GM18870 (cell line): ENCODE data around the gene MYO7A.

ENCODE experiments used
- ATAC-seq: cut with Tn5 transposase; IDR thresholded peaks from one replicate; pipeline ENCODE4 v1.9.1; 2021; ENCODE audit warnings: moderate library complexity; ENCODE audit not compliant: unreplicated experiment

MYO7A gene

DNA sequence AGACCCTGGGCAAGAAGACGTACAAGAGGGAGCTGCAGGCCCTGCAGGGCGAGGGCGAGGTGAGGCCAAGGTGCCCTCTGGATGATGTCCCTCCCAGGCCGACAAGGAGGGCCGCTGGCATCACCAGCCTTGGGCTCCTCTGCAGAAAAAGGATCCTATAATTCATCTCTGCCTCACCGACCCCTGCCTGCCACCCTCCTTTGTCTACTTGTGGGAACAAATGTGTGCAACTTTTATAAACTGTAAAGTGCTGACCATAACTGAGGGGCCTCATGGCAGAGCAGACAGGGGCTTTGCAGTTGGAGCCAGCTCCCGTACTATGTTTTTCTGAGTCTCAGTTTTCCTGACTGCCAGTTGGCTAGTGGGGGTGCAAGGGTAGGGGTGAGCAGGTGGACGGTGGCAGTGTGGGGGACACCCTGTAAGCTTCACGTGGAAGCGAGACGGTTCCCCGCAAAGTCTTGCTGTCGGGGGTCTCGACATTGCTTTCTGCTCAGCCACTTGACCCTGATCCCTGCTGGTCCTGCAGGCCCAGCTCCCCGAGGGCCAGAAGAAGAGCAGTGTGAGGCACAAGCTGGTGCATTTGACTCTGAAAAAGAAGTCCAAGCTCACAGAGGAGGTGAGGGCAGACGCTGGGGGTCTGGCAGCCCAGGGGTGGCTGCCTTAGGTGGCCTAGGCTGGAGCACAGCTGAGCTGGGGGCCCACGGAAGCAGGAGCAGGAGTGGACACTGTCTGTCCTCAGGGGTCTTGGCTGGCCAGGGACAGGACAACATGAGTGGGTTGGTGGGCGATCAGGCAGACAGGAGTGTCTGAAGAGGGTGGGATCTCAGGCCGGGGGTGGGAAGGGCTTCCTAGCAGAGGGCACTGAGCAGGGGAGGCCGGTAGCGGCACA is 54.7 kb downstream of the MYO7A start:
- ATAC-seq = no peak

DNA sequence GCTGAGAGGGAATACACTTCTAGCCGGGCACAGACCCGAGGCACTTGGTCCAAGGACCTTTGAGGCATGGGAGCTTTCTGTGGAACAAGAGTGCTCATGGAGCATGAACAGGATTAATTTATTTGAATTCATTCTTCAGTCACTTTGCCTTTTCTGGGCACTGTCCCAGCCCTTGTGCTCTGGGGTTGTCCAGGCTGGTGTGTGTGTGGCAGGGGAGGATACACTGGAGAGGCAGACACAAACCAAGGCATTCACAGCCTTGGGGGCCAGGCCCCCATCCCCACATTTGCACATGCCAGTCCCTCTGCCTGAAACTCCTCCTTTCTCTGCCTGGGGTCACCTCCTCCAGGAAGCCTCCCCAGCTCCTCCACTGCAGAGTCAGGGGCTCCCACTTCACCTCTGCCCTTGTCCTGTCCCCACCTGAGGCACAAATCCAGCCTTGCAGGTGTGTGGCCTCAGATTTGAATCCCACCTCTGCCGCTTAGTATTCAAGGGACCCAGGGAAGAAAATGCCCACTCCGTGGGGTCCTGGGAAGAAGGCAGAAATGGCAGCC is 55.5 kb downstream of the MYO7A start:
- no peak for ATAC-seq

DNA sequence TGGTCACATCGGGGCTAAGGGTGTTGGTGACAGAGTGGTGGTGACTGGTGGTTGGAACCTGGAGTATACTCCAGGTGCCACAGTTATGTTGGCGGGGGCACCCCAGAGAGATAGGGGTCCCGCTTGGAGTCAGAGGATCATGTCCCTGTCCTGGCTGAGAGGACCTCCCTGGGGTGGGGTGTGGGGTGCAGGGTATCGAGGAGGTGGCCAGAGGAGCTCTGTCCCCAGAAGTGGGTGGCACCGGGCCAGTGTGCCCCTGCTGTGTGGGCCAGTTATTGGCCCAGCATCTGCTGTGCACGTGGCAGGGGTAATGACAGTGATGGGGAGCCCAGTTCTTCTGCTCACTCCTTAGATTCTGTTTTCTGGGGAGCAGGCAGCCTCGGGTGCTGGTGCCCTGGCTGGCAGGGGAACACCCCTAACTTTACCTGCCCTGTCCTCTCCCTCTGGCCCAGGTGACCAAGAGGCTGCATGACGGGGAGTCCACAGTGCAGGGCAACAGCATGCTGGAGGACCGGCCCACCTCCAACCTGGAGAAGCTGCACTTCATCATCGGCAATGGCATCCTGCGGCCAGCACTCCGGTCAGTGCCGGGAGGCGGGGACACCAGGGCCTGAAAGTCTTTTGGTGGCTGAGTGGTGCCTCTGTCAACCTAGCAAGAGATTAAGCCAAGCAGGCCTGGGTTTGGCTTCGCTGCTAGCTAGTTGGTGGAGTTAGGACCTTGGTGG is 56.3 kb downstream of the MYO7A start:
- ATAC-seq = no peak

DNA sequence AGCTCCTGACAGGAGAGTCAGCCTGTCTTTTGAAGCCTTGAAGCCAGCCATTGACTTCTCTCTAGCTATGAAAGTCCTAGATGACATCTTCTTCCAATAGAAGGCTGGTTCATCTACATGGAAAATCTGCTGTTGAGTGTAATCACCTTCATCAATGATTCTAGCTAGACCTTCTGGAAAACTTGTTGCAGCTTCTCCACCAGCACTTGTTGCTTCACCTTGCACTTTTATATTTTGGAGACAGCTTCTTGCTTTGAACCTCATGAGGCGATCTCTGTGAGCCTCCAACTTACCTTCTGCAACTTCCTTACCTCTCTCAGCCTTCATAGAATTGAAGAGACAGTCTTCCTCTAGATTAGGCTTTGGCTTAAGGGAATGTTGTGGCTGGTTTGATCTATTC is 58.3 kb downstream of the MYO7A start:
- no peak for ATAC-seq

DNA sequence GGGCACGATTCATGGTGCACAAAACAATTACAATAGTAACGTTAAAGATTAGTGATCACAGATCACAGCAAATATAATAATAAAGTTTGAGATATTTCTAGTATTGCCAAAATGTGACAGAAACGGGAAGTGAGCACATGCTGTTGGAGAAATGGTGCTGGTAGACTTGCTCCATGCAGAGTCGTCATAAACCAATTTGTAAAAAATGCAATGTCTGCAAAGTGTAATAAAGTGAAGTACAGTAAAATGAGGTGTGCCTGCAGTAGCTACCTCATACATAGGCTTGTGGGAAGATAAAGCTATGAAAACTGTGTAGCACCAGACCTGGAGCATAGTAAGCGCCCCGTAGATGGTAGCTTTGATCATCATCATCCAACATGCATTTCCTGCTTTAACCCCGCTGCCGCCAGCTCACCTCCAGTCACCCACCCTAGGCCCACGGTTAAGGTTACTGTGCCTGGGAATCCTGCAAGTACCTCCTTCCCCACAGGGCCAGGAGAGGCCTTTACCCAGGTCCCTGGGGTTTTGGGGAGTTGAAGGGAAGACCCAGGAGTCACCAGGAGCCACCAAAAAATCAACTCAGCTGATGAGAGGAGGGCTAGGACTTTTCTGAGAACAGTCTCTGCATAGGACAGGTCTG is 59.2 kb downstream of the MYO7A start:
- no peak for ATAC-seq

- no peak for ATAC-seq
Measured at GRCh38 chr11:77187776-77188632, 60.0 kb downstream of the MYO7A start.

GRCh38 chr11:77188633-77189491 is 60.8 kb downstream of the MYO7A start:
- no peak for ATAC-seq

DNA sequence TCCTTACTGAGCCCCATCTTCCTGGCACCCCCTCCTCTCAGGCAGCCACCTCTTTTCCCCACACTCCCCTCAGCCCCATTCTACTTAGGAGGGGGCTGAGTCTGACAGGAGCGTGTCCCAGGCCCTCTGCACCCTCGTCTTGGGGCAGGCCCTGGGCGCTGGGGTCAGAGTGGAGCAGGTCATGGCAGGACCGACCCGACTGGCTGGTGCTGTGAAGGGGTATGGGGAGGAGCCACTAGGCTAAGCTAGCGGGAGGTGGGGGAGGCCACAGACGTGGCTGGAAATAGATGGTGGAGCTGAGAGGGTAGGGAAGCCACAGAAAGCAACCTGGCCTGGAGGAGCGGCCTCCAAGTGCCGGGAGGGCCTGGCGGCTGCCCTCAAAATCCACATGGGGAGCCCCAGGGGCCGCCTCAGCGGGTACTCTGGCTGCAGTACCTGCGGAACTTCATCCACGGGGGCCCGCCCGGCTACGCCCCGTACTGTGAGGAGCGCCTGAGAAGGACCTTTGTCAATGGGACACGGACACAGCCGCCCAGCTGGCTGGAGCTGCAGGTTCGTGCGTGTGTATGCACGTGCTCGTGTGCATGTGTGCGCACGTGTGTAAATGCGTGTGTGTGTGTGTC is 61.7 kb downstream of the MYO7A start:
- no peak for ATAC-seq

DNA sequence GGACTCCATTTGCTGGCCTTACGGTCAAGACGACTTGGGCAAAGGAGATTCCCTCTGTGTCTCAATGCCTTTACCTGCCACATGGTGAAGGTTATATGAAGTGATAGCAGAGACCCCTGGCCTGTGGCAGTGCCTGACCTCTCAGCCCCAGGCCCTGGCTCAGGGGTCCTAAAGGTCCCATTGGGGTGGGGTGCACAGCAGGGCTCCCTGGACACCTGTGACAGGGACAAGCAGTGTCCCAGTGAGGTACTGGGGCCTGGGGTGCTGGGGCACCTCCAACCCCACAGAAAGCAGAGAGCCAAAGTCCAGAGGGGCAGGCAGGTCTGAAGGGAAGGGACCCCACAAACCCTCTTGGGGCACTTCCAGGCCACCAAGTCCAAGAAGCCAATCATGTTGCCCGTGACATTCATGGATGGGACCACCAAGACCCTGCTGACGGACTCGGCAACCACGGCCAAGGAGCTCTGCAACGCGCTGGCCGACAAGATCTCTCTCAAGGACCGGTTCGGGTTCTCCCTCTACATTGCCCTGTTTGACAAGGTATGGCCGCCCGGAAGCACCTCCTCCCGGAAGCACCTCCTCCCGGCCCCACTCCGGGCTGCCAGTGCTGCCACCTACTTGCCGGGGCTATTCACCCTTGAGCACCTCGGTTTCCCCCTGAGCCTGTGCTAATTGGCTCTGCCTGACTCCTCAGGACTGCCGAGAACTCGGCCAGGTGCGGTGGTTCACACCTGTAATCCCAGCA is 62.5 kb downstream of the MYO7A start:
- no peak for ATAC-seq

DNA sequence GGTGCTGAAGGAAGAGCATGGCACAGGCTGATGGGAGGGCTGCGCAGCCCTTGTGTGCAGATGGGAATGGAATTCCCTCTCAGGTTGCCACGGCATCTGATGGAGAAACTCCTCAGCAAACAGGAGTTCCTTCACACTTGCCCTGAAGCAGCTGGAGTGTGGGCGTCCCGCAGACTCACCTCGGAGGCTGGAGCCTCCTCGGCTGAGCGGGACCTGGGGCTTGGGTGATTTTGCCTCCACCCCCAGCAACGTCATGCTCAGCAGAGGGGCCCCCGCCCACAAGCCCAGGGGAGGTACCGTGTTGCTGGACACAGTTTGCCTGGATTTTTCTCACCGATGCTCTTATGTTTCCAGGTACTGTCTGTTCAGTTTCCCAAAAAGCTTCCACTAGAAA is 63.4 kb downstream of the MYO7A start:
- no peak for ATAC-seq

- no peak for ATAC-seq
Measured at GRCh38 chr11:77191823-77192495, 63.9 kb downstream of the MYO7A start.

- no peak for ATAC-seq
Measured at GRCh38 chr11:77193167-77193566, 65.1 kb downstream of the MYO7A start.

GRCh38 chr11:77193911-77194830 is 66.1 kb downstream of the MYO7A start:
- no peak for ATAC-seq

GRCh38 chr11:77195071-77195755 is 67.2 kb downstream of the MYO7A start:
- no peak for ATAC-seq

- no peak for ATAC-seq
Measured at GRCh38 chr11:77196961-77197360, 68.9 kb downstream of the MYO7A start.

DNA sequence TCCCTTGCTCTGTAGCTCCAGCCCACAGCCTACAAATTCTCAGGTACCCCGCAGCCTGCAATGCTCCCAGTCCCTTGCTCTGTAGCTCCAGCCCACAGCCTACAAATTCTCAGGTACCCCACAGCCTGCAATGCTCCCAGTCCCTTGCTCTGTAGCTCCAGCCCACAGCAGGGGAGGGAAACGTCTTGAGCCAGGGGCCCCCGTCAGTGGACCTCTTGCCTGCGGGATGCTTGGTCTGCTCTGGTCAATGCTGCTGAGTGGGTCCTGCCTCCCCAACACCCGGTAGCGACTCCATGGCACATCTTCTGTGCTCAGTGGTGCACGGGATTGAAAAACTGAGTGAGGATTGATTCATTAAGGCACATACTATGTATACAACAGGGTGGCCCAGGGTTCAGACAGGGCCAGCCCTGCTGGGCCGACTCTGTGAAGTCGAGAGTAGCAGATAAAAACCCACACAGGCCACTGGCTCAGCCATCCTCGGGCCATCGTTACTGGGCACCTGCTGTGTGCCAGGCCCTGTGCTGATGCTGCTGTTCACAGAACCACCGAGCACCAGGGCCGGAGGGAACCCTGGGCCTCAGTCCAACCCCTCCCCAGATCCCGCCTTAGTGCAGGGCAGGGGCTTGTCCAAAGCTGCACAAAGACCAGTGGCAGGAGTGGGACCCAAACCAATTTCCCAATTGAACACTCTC is 69.7 kb downstream of the MYO7A start:
- ATAC-seq = no peak
